KMS-11 (cell line): Measurements from ENCODE around the gene TRIP11.
"Not testable (repeated sequence)": the region's sequence is repeated elsewhere in the genome, so short reads cannot be mapped to it uniquely, and the experiment has no call there.

Experiments used
- H2AFZ ChIP-seq: fragments of 200-600 bp; sonication (generic); 2 replicates; pipeline ENCODE4 v1.6.1; 2016; ENCODE audit warnings: antibody characterized with exemption, mixed run types, low read depth
- H3K27ac ChIP-seq: fragments of 200-600 bp; sonication (generic); 2 replicates; pipeline ENCODE4 v1.6.1; 2016; ENCODE audit warnings: mild to moderate bottlenecking, mixed run types
- H3K27me3 ChIP-seq: fragments of 200-600 bp; sonication (generic); 2 replicates; pipeline ENCODE4 v1.6.1; 2017; ENCODE audit warnings: mild to moderate bottlenecking, low read depth, mixed run types, moderate library complexity; ENCODE audit not compliant: insufficient read depth
- H3K36me3 ChIP-seq: fragments of 200-600 bp; sonication (generic); 2 replicates; pipeline ENCODE4 v1.6.1; 2017; ENCODE audit warnings: mild to moderate bottlenecking, mixed run types; ENCODE audit not compliant: insufficient read depth
- H3K4me1 ChIP-seq: fragments of 200-600 bp; sonication (generic); 2 replicates; pipeline ENCODE4 v1.6.1; 2016; ENCODE audit warnings: mild to moderate bottlenecking, low read depth, mixed run types; ENCODE audit not compliant: poor library complexity, severe bottlenecking
- H3K4me2 ChIP-seq: fragments of 200-600 bp; sonication (generic); 2 replicates; pipeline ENCODE4 v1.7.0; 2016; ENCODE audit warnings: mild to moderate bottlenecking, mixed run types
- H3K4me3 ChIP-seq: fragments of 200-600 bp; sonication (generic); IDR thresholded peaks from 2 replicates; pipeline ENCODE4 v1.6.1; 2017; ENCODE audit warnings: low read depth, low read length, mixed read lengths; ENCODE audit not compliant: insufficient read depth
- H3K79me2 ChIP-seq: fragments of 200-600 bp; sonication (generic); 2 replicates; pipeline ENCODE4 v1.6.1; 2016; ENCODE audit warnings: low read depth, mixed run types; ENCODE audit not compliant: insufficient read depth
- H3K9ac ChIP-seq: fragments of 200-600 bp; sonication (generic); 2 replicates; pipeline ENCODE4 v1.6.1; 2016; ENCODE audit warnings: mild to moderate bottlenecking, mixed run types
- H4K20me1 ChIP-seq: fragments of 200-600 bp; sonication (generic); 2 replicates; pipeline ENCODE4 v1.6.1; 2016; ENCODE audit warnings: mild to moderate bottlenecking, mixed run types; ENCODE audit not compliant: insufficient read depth
- CTCF ChIP-seq: fragments of 200-600 bp; sonication (generic); conservative IDR thresholded peaks from 2 replicates; pipeline ENCODE4 v1.6.1; 2017; ENCODE audit warnings: low read depth, mild to moderate bottlenecking, antibody characterized with exemption, low read length, moderate library complexity, mixed read lengths

TRIP11 gene

GRCh38 chr14:92049781-92050180 is 9.9 kb upstream of the TRIP11 start:
- no peak overlapping the region for H2AFZ ChIP-seq
- H4K20me1 ChIP-seq: no peaks in the 10 kb centered on the region
- no peak overlapping the region for H3K4me3 ChIP-seq
- no peak for TF ChIP-seq CTCF
- H3K4me2 ChIP-seq: no peak overlapping the region
- no peaks in the 10 kb centered on the region for H3K4me1 ChIP-seq
- H3K79me2 ChIP-seq: no peaks in the 10 kb centered on the region
- H3K9ac ChIP-seq: no peak overlapping the region
- H3K27ac ChIP-seq: no peak overlapping the region
- no peaks in the 10 kb centered on the region for H3K36me3 ChIP-seq
- H3K27me3 ChIP-seq: no peaks in the 10 kb centered on the region

GRCh38 chr14:92049221-92049620 is 9.4 kb upstream of the TRIP11 start:
- not testable (repeated sequence) for H3K79me2 ChIP-seq, H3K9ac ChIP-seq, H3K27me3 ChIP-seq, H3K36me3 ChIP-seq, H3K4me1 ChIP-seq, H3K27ac ChIP-seq, H2AFZ ChIP-seq, H3K4me2 ChIP-seq, H3K4me3 ChIP-seq, H4K20me1 ChIP-seq

DNA sequence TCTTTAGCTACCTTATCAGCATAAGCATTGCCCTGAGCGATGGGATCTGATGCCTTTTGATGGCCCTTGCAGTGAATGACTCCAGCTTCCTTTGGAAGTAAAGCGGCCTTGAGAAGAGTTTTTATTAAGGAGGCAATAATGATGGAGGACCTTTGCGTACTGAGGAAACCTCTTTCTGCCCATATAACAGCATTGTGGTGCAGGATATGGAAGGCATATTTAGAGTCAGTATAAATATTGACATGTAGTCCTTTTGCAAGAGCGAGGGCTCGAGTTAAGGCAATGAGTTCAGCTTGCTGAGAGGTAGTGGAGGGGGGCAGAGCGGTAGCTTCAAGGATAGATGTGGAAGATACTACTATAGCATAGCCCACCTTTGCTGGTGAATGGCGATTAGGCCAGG is 6.0 kb upstream of the TRIP11 start:
- H3K4me2 ChIP-seq, H3K9ac ChIP-seq, H2AFZ ChIP-seq, H3K4me3 ChIP-seq, H3K27ac ChIP-seq, H4K20me1 ChIP-seq, H3K36me3 ChIP-seq, H3K4me1 ChIP-seq, H3K27me3 ChIP-seq, H3K79me2 ChIP-seq: not testable (repeated sequence)

DNA sequence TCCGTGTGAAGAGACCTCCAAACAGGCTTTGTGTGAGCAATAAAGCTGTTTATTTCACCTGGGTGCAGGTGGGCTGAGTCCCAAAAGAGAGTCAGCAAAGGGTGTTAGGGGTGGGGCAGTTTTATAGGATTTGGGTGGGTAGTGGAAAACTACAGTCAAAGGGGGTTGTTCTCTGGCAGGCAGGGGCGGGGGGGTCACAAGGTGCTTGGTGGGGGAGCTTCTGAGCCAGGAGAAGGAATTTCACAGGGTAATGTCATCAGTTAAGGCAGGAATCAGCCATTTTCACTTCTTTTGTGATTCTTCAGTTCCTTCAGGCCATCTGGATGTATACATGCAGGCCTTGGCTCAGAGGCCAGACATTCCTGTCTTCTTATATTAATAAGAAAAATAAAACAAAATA is 1.9 kb upstream of the TRIP11 start:
- H4K20me1 ChIP-seq, H2AFZ ChIP-seq, H3K4me2 ChIP-seq, H3K4me3 ChIP-seq, H3K27ac ChIP-seq, H3K27me3 ChIP-seq, H3K36me3 ChIP-seq, H3K9ac ChIP-seq, H3K4me1 ChIP-seq: not testable (repeated sequence)
- peaks cover 30% of the 10 kb centered on the region for H3K79me2 ChIP-seq

DNA sequence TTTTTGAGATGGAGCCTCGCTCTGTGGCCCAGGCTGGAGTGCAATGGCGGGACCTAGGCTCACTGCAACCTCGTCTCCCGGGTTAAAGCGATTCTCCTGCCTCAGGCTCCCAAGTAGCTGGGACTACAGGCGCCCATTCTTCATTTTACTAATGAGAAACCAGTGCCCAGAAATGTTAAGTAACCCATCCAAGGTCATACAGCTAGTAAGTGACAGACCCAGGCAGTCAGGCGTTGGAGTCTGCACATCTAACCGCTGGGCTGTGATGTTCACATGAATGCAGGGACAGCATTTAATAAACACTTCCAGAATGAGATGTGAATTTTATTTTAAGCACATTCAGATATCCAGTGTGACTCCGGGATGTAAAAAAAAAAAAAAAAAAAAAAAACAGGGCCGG is 1.3 kb upstream of the TRIP11 start:
- peak overlapping the region; percentile 86; the same call in 1 of the 2 replicates for H2AFZ ChIP-seq
- H3K4me1 ChIP-seq: peaks cover 8% of the 10 kb centered on the region
- H3K27ac ChIP-seq: no peak overlapping the region; the same call in 1 of the 2 replicates
- H3K36me3 ChIP-seq: no peaks in the 10 kb centered on the region
- H3K4me3 ChIP-seq: no peak overlapping the region
- no peaks in the 10 kb centered on the region for H3K27me3 ChIP-seq
- H3K4me2 ChIP-seq: peak overlapping the region; percentile 86
- peaks cover 36% of the 10 kb centered on the region for H3K79me2 ChIP-seq
- H3K9ac ChIP-seq: no peak overlapping the region
- H4K20me1 ChIP-seq: no peaks in the 10 kb centered on the region
- no peak for TF ChIP-seq CTCF

DNA sequence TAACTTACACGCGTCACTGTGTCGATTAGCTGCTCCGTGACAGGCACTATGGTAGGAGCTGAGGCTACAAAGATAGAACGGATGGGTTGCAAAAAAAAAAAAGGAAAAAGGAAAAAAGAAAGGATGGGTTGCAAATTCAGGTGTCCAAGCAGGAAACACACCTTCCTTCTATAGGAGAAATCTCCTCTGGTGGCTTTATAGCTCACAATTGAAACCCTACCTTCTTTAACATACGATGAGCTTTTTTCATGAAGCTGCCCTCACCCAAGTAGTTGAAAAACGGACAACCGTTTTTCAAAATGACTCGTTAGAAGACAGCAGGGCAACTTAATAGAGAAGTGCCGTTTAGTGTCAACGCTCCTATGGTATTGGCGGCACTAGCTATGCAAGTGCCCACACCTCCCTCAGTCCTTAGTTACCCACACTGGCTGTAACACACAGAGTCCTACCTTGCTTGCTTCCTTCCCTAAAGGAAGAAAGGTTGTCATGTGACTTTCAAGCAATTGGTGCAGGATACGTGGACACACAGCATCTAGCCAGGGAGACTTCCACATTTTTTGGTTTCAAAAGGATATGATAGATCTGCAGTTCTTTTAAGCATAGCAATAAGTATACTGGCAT is 682 bp upstream of the TRIP11 start:
- no peak overlapping the region for H3K4me3 ChIP-seq
- peak overlapping the region; percentile 89 for H3K9ac ChIP-seq
- peak overlapping the region; percentile 86 for H2AFZ ChIP-seq
- peak overlapping the region; percentile 74 for H3K27ac ChIP-seq
- H3K36me3 ChIP-seq: no peaks in the 10 kb centered on the region
- TF ChIP-seq CTCF: no peak
- no peaks in the 10 kb centered on the region for H3K27me3 ChIP-seq
- H3K4me1 ChIP-seq: peaks cover 8% of the 10 kb centered on the region
- peaks cover 42% of the 10 kb centered on the region for H3K79me2 ChIP-seq
- H4K20me1 ChIP-seq: no peaks in the 10 kb centered on the region
- peak overlapping the region; percentile 86 for H3K4me2 ChIP-seq
